Keratinocyte (primary cell): Measurements from ENCODE around the gene NOTCH4. TPM values are rescaled to one million over a fixed set of nuclear protein-coding genes. Genes with fewer than 3 reads are reported as not detected.

ENCODE experiments used
- DNase-seq: peaks from one replicate; pipeline ENCODE4 v3.0.0-alpha.2; 2011; ENCODE audit warnings: low read depth, missing footprints, low spot score
- FAIRE-seq: peaks from 2 replicates; lab custom pipeline; 2011; peaks lifted over from hg19 to GRCh38; lab: Jason Lieb, UNC
- H2AFZ ChIP-seq: 2 replicates; pipeline ENCODE4 v1.6.0; 2012; ENCODE audit warnings: low read length, control low read depth, inconsistent platforms; ENCODE audit not compliant: control insufficient read depth
- H3K27ac ChIP-seq: 2 replicates; pipeline ENCODE4 v1.5.1; 2011; ENCODE audit warnings: low read length; ENCODE audit not compliant: control insufficient read depth, insufficient read depth
- H3K27me3 ChIP-seq: 3 replicates; pipeline ENCODE4 v1.6.0; 2011; ENCODE audit warnings: low read length; ENCODE audit not compliant: control insufficient read depth, insufficient read depth; ENCODE audit errors: extremely low read depth
- H3K36me3 ChIP-seq, 2 experiments: 2 replicates in 1 of 2; 3 replicates in 1 of 2; pipeline ENCODE4 v1.5.1; 2011; ENCODE audit warnings: low read length in 2 of 2, mild to moderate bottlenecking in 1 of 2; ENCODE audit not compliant: control insufficient read depth in 2 of 2, insufficient read depth in 2 of 2; ENCODE audit errors: extremely low read depth in 1 of 2
- H3K4me1 ChIP-seq: 3 replicates; pipeline ENCODE4 v1.5.1; 2011; ENCODE audit warnings: low read length; ENCODE audit not compliant: control insufficient read depth, insufficient read depth; ENCODE audit errors: extremely low read depth
- H3K4me2 ChIP-seq: 3 replicates; pipeline ENCODE4 v1.6.0; 2011; ENCODE audit warnings: low read depth, low read length; ENCODE audit not compliant: control insufficient read depth, insufficient read depth; ENCODE audit errors: extremely low read depth
- H3K4me3 ChIP-seq, 3 experiments: fragments of 200-600 bp in 1 of 3; sonication (generic) in 1 of 3; 2 replicates in 2 of 3; 3 replicates in 1 of 3; pipeline ENCODE4 v1.5.1; 2011 to 2016; ENCODE audit warnings: low read length in 3 of 3, mild to moderate bottlenecking in 3 of 3, control low read depth in 2 of 3, inconsistent platforms in 1 of 3, low read depth in 1 of 3, mixed read lengths in 1 of 3, mixed run types in 1 of 3, moderate library complexity in 1 of 3; ENCODE audit not compliant: control insufficient read depth in 2 of 3, insufficient read depth in 2 of 3; ENCODE audit errors: extremely low read depth in 1 of 3
- H3K79me2 ChIP-seq: 2 replicates; pipeline ENCODE4 v1.6.0; 2012; ENCODE audit warnings: low read length; ENCODE audit not compliant: control insufficient read depth, insufficient read depth
- H3K9ac ChIP-seq: 3 replicates; pipeline ENCODE4 v1.6.0; 2011; ENCODE audit warnings: low read length; ENCODE audit not compliant: control insufficient read depth, insufficient read depth; ENCODE audit errors: extremely low read depth
- H3K9me1 ChIP-seq: 3 replicates; pipeline ENCODE4 v1.6.0; 2011; ENCODE audit warnings: low read length; ENCODE audit not compliant: control insufficient read depth, insufficient read depth; ENCODE audit errors: extremely low read depth
- H3K9me3 ChIP-seq: 2 replicates; pipeline ENCODE4 v1.5.1; 2012; ENCODE audit warnings: low read depth, low read length; ENCODE audit not compliant: control insufficient read depth
- H4K20me1 ChIP-seq: 3 replicates; pipeline ENCODE4 v1.6.0; 2011; ENCODE audit warnings: low read length; ENCODE audit not compliant: control insufficient read depth, insufficient read depth; ENCODE audit errors: extremely low read depth
- EZH2 ChIP-seq: IDR thresholded peaks from one replicate; pipeline ENCODE4 v1.6.1; 2012; ENCODE audit warnings: inconsistent platforms, mild to moderate bottlenecking, low read length, moderate library complexity
- dilution Hi-C: fragments of 300-500 bp; cut with MboI; formaldehyde crosslinking; loops from one replicate; pipeline ENCODE4 v1.7.0; 2020; ENCODE audit warnings: low sequenced_read_pairs; ENCODE audit not compliant: extremely low pct_ligation_motif_present
- polyA plus RNA-seq, 5 experiments: library from polyadenylated mRNA; depleted of rRNA in 3 of 5; stranded (reverse) in 3 of 5; stranded (forward) in 1 of 5; unstranded in 1 of 5; fragments of >200 nt; gene quantifications; 1 replicate in 1 of 5; 2 replicates in 3 of 5; 3 replicates in 1 of 5; pipeline versions ENCODE4 v1.2.1 to v1.2.3, GENCODE V29; 2011 to 2012; ENCODE audit warnings: missing spikeins in 2 of 5, low read depth in 1 of 5, low replicate concordance in 1 of 5
- TF ChIP-seq, protein P1 (sequence below), 3 experiments: IDR thresholded peaks in 1 of 3; conservative IDR thresholded peaks in 1 of 3; optimal IDR thresholded peaks in 1 of 3; 2 replicates in 2 of 3; 3 replicates in 1 of 3; pipeline versions ENCODE3 to v1.5.1; 2011; ENCODE audit warnings: low read length in 3 of 3, mild to moderate bottlenecking in 3 of 3, moderate library complexity in 2 of 3, control low read depth in 1 of 3, inconsistent platforms in 1 of 3; ENCODE audit not compliant: insufficient read depth in 2 of 3; ENCODE audit errors: extremely low read depth in 1 of 3

Gene NOTCH4
- polyA plus RNA-seq, 1 donor (not counting 4 experiments of a cell fraction or from before 2014, with no cell fraction given): 0.07 TPM

GRCh38 chr6:32200711-32201475 lies 23.0 kb downstream of the NOTCH4 start:
- H3K4me3 ChIP-seq: no peak overlapping the region
- H3K27me3 ChIP-seq: no peaks in the 10 kb centered on the region
- H2AFZ ChIP-seq: no peak overlapping the region
- H3K9me3 ChIP-seq: no peaks in the 10 kb centered on the region
- peaks cover 8% of the 10 kb centered on the region for H3K4me1 ChIP-seq
- no peak overlapping the region for H3K4me2 ChIP-seq
- no peak for TF ChIP-seq EZH2
- TF ChIP-seq, protein P1, sequence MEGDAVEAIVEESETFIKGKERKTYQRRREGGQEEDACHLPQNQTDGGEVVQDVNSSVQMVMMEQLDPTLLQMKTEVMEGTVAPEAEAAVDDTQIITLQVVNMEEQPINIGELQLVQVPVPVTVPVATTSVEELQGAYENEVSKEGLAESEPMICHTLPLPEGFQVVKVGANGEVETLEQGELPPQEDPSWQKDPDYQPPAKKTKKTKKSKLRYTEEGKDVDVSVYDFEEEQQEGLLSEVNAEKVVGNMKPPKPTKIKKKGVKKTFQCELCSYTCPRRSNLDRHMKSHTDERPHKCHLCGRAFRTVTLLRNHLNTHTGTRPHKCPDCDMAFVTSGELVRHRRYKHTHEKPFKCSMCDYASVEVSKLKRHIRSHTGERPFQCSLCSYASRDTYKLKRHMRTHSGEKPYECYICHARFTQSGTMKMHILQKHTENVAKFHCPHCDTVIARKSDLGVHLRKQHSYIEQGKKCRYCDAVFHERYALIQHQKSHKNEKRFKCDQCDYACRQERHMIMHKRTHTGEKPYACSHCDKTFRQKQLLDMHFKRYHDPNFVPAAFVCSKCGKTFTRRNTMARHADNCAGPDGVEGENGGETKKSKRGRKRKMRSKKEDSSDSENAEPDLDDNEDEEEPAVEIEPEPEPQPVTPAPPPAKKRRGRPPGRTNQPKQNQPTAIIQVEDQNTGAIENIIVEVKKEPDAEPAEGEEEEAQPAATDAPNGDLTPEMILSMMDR (optimal IDR thresholded peaks at IDR 0.05 in 1 of 3, IDR thresholded peaks at IDR 0.05 in 1 of 3, conservative IDR thresholded peaks at IDR 0.05 in 1 of 3; ENCODE audit: extremely low read depth in 1 of 3, insufficient read depth in 2 of 3, low read length in 3 of 3): no peak
- dilution Hi-C loops: no loop called here
- H3K79me2 ChIP-seq: no peaks in the 10 kb centered on the region
- no peaks in the 10 kb centered on the region for H3K36me3 ChIP-seq
- H3K27ac ChIP-seq: no peak overlapping the region
- no peak overlapping the region for H3K9ac ChIP-seq
- no peaks in the 10 kb centered on the region for H3K9me1 ChIP-seq
- DNase-seq: no peak
- H4K20me1 ChIP-seq: no peaks in the 10 kb centered on the region
- FAIRE-seq: no peak

GRCh38 chr6:32198866-32199265 lies 25.0 kb downstream of the NOTCH4 start:
- no peak overlapping the region for H3K4me2 ChIP-seq
- H3K36me3 ChIP-seq: no peaks in the 10 kb centered on the region
- H3K4me3 ChIP-seq: no peak overlapping the region
- no peak overlapping the region for H3K27ac ChIP-seq
- no peaks in the 10 kb centered on the region for H3K9me1 ChIP-seq
- dilution Hi-C loops: no loop called here
- no peaks in the 10 kb centered on the region for H3K9me3 ChIP-seq
- peaks cover 14% of the 10 kb centered on the region for H3K4me1 ChIP-seq
- no peak for TF ChIP-seq EZH2
- TF ChIP-seq, protein P1 (optimal IDR thresholded peaks at IDR 0.05 in 1 of 3, IDR thresholded peaks at IDR 0.05 in 1 of 3, conservative IDR thresholded peaks at IDR 0.05 in 1 of 3; ENCODE audit: extremely low read depth in 1 of 3, insufficient read depth in 2 of 3, low read length in 3 of 3): no peak
- no peak overlapping the region for H2AFZ ChIP-seq
- no peak overlapping the region for H3K9ac ChIP-seq
- no peak for FAIRE-seq
- H3K79me2 ChIP-seq: no peaks in the 10 kb centered on the region
- H3K27me3 ChIP-seq: no peaks in the 10 kb centered on the region
- no peaks in the 10 kb centered on the region for H4K20me1 ChIP-seq
- no peak for DNase-seq
